Vagina (tissue), 2 donors: ENCODE results near the gene ARHGAP24.

Experiments used
- POLR2A ChIP-seq, 2 donors: fragments of 450-650 bp; IDR thresholded peaks; one replicate each; pipeline ENCODE4 v1.6.1; 2017; ENCODE audit warnings: antibody characterized with exemption in 2 of 2, mild to moderate bottlenecking in 2 of 2, moderate library complexity in 2 of 2
- TF ChIP-seq, protein P1 (sequence below), 3 experiments: fragments of 450-650 bp in 2 of 3; fragments of 200-600 bp in 1 of 3; sonication (generic) in 1 of 3; IDR thresholded peaks; one replicate each; pipeline ENCODE4 v1.5.1; 2017 to 2019; ENCODE audit warnings: antibody characterized with exemption in 3 of 3, mild to moderate bottlenecking in 2 of 3, moderate library complexity in 2 of 3

DNA sequence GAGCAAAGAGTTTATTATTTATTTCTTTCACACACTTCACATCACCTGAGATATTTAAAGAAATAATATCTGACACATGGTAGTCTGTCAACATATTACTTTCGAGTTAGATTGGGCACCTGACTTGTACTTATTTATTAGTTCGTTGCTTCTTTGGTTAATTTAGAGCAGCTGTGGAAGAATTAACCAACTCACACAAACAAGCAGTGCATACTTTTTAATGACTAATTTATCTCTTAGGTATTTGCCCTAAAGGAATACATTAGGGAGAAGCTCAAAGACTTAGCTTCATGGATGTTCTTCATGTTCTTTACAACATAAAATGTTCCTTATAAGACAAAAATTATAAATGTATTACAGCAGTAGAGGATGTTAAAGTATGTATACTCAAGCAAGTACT lies 242.9 kb downstream of the ARHGAP24 start:
- TF ChIP-seq, protein P1, sequence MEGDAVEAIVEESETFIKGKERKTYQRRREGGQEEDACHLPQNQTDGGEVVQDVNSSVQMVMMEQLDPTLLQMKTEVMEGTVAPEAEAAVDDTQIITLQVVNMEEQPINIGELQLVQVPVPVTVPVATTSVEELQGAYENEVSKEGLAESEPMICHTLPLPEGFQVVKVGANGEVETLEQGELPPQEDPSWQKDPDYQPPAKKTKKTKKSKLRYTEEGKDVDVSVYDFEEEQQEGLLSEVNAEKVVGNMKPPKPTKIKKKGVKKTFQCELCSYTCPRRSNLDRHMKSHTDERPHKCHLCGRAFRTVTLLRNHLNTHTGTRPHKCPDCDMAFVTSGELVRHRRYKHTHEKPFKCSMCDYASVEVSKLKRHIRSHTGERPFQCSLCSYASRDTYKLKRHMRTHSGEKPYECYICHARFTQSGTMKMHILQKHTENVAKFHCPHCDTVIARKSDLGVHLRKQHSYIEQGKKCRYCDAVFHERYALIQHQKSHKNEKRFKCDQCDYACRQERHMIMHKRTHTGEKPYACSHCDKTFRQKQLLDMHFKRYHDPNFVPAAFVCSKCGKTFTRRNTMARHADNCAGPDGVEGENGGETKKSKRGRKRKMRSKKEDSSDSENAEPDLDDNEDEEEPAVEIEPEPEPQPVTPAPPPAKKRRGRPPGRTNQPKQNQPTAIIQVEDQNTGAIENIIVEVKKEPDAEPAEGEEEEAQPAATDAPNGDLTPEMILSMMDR (IDR thresholded peaks at IDR 0.05), result no peak
- no peak for TF ChIP-seq POLR2A (IDR thresholded peaks at IDR 0.05)
